GM18909 (cell line): ENCODE data around the gene MRPL24.

ENCODE experiments used
- ATAC-seq: cut with Tn5 transposase; IDR thresholded peaks from one replicate; pipeline ENCODE4 v1.9.1; 2021; ENCODE audit warnings: mild to moderate bottlenecking; ENCODE audit not compliant: unreplicated experiment, poor library complexity

Gene MRPL24

DNA sequence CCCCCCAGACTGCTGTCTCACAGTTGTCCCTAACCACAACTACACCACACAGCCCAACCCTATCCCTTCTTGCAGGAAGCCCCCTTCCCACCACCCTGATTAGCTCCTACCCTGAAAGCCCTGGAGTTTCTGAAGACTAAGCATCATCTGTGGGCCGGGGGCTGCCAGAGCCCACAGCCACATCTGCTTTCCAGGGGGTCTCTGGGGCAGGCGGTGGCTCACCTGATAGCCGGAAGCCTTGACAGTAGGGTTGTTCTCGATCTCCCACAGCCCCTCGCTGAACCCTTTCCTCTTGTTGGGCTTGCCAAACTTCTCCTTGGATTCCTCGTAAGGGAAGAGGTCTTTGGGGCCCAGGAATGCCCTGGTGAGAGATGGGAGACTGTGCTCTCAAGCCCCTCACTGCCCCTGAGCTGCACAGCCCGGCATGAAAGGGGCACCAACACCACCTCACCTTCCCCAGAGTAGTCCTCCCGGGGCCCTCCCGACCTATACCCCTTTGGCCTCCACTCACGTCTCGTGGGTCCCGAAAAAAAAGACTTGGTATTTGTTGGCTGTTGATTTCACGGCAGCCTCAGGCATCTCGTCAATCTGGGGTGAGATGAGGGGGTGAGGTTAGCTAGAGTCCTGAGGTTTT is 4.0 kb upstream of the MRPL24 start:
- no peak for ATAC-seq

GRCh38 chr1:156744344-156744743 is 3.5 kb upstream of the MRPL24 start:
- no peak for ATAC-seq

DNA sequence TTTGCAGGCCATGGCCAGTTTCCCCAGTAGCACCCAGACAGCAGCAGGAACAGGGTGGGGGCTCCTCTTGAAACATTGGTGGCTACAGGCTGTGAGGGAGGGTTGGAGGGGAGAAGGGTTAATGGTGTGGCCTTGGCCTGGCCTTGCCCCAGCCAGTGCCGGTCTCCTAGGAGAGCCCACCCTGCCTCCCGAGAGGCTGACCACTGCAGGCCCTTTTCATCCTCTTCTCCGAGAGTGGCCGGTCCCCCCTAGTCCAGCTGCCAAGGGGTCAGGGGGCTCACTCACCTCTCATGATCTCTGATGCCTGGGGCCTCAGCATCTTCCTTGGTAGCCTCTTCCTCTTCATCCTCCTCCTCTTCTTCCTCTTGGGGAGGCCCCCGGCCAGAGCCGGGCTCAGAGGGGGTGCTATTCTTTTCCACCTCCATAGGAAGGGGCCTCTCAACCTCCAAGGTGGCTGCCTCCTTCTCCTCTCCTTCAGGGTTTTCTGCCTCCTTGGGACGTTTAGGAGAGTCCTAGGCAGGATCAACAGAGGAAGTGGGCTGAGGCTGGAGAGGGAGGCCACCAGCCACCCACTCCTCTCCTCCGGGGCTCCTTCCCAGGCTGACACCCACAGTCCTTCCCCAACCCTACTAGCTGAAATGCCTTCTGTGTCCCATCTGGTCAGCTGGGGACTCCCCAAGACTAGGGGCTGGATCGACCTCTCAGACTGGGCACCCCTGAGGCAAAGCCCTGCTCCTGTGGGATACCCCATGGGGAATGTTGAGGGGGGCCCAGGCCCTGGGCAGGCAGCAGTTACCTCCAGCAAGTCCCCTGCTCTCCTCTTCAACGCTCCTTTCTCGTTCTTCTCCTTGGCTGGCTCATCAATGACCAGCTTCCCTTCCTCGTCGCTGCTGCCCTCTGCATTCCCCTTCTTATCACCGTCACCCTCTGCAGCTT is 2.7 kb upstream of the MRPL24 start:
- no peak for ATAC-seq

DNA sequence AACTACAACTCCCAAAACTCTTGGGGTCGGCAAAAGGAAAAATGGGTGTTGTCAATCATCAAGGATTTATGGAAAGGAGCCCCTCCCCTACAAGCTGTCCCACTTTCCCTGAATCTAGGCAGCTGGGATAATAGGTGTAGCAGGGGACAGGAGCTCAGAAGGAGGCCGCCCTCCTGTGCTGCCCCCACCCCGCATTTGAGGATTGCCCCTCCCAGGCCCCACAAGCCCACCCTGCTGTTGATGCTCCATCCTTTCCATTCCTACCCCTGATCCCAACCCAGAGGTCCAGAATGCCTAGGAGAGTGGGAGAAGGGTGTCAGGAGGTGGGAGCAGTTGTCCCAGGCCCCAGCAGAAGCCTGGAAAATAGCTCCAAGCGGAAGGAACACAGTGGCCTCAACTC is 1.9 kb upstream of the MRPL24 start:
- no peak for ATAC-seq

DNA sequence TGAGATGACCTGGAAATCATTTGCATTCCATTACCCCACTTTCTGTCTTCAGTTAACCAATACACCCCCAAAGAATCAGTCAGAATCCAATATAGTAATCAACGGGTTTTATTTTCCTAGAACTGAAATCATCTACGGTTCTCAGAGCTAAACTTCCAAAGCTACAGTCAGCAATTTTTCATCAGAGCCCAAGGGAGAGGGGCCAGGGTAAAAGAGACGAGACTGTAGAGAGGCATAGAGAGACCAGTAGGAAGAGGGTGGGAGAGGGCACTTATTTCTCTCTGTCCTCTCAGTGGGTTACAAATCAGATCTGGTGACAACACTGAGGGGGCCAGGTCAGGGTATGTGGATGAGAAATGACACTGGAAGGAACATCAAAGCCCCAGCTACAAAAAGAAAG is 1.1 kb upstream of the MRPL24 start:
- ATAC-seq, result no peak

DNA sequence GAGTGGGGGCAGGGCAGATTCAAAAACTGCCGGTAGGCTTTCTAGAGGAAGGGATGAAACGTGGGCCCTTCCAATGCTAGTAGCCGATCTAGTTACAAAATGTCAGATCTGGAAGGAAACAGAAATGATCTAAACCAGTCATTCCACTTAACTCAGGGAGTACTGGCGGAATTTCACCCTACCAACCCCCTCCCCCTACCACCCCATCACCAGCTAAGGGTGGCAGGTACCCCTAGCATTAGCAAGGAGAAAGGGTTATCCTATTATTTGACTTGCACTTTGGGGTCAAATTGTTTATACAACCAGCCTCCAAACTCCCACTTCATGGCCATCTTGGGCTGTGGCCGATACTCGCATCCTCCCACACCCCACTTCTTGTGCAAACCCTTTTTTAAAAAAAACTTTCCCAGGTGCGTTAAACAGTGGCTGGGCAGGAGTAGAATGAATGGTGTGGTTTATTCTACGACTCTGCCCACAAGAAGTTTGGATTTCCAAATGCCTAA is 644 bp upstream of the MRPL24 start:
- no peak for ATAC-seq

DNA sequence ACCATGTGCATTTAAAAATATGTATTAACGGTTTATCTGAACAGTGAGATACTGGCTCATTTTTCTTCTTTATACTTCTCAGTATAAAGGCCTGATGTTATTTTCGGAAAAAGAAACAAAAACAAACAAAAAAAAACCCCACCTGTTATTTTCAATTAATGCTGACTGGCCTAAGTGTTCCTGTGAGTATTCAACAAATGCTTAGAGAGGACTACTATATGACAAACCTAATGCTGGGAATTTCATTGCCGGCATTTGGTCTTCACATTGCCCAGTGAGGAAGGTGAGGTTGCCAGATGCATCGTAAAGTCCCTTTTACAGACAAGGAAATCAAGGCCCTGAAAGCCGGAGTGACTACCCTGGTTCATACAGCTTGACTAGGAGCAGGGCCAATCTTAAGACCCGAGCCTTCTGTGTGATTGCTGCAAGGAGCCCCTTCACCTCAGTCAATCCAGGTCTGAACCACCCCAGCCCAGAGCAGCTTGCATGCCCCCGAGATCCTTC is 599 bp downstream of the MRPL24 start:
- ATAC-seq, result no peak

GRCh38 chr1:156738916-156739315 is 2.0 kb downstream of the MRPL24 start:
- ATAC-seq, result no peak

DNA sequence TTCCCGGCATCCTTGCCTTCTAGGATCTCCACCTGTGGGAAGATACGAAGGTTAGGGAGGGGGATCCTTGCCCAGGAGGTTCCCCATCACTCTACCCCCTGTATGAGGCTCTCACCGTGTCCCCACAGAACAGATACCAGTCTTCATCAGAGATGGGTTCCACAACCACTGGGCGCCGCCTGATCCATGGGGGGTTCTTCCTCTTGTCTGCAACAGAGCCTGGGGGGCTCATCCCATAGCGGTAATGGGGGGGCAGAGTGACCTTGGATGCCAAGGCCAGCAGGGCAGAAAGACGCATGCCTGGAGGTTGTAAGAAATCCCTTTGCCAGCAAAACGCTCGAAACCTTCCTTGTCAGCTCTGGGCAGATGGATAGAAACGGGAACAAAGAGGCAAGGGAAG is 2.5 kb downstream of the MRPL24 start:
- no peak for ATAC-seq

DNA sequence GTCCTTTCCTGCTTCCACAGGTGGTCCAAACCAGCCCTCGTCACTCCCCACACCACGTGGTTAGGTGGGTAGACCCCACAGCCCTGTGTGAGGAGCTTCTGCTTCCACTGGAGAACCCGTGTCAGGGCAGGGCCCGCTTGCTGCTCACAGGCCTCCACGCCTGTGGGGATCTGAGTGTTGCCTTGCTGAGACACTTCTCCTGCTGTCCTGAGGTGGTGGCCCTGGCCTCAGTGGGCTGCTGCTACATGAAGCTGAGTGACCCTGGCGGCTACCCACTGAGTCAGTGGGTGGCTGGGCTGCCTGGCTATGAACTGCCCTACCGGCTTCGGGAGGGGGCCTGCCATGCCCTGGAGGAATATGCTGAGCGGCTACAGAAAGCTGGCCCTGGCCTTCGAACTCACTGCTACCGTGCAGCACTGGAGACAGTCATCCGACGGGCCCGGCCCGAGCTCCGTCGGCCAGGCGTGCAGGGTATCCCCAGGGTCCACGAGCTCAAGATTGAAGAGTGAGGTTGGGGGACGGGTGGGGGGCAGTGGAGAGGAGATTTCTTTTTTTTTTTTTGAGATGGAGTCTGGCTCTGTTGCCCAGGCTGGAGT is 6.8 kb downstream of the MRPL24 start:
- no peak for ATAC-seq

DNA sequence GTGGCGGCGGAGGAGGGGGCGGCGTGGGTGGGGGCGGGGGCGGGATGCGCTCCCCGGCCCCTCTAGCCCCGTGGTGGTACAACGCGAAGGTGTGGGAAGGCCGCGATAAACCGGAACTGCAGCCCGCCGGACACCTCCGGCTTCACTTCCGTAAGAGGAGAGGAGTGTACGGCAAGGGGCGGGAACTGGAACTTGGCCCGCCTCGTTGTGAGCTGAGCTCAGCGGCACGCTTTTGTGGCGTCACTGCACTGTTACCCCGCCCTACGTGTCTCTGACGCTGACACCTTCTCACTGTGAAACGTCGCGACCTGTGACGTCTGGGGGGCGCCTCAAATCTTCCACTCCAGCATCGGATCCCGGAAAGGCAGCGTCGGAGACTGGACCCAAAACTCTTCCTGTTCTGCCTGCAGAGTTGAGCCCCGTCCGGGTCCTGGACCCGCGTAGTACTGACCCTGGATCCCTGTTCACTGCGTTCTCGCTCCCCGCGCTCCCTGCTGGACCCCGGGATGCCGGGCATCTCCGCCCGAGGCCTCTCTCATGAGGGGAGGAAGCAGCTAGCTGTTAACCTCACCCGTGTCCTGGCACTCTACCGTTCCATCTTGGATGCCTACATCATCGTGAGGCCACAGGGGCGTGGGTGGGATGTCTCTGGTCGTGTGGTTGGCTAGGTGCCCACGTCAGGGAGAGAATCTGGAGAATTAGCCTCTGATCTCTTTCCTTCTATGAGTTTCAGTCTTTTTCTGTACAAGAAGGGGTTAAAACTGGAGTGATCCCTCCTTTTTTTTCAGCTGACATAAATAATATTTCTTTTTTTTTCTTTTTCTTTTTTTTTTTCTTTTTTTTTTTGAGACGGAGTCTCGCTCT is 12.1 kb downstream of the MRPL24 start, which contains the start of gene ISG20L2:
ISG20L2 (minus strand) TSS at position 168 of the 864 bp plus-strand sequence. CDS start 1,114 bp downstream, outside the sequence.
- ATAC-seq, result peak; percentile 92

DNA sequence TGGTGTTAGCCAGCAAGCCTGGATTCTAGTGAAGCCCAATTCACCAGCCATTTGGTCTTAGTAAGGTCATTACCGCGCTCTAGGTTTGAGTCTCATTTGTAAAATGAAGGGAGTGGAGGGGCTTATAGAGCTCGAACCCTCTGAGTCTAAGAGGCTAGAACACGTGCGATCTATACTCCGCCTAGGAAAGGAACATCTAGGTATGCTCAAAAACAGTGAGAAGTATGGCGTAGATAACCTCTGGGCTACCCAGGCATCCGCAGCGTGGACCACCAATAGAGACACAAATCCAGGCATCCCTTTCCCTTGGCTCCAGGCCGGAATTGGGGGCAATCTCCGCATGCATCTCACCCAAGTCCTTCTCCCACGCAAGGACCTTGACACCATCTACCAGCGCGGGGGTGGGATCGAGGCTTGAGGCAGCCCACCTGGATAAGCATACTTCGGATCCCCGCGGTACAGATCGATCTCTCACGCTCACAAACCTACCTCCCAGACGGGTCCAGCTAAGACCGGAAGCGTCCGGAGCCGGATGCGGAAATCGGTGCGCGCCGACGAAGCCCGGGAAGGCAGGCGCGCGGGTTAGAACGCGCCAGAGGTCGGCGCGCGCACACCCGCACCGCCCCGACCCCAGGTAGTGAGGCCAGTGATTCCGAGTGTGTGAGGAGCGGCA is 12.8 kb downstream of the MRPL24 start, which contains the start of gene METTL25B:
METTL25B (plus strand) TSS at position 544 of the 673 bp plus-strand sequence. CDS start 636 bp downstream, outside the sequence.
- peak; percentile 64 for ATAC-seq

DNA sequence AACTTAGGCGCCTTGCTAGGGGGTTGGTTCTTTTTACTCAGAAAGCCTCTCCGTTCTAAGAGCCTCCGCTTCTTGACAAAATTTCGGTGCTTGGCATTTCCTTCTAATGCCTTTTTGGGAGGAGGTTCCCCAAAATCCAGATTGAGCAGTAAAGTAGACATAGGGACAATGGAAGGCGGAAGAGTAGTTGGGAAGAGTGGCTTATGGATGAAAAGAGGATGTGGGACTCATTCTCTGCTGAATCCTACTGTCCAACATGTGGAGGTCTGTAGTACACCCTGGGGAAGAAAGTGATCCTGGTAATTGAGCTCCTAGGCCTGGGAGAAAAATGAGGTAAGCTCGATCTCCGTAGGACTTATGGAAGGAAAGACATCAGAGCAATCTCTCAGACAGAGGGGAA is 13.4 kb downstream of the MRPL24 start:
- ATAC-seq, result no peak

- no peak for ATAC-seq
These were observed 14.2 kb downstream of the MRPL24 start for GRCh38 chr1:156726549-156727226.

DNA sequence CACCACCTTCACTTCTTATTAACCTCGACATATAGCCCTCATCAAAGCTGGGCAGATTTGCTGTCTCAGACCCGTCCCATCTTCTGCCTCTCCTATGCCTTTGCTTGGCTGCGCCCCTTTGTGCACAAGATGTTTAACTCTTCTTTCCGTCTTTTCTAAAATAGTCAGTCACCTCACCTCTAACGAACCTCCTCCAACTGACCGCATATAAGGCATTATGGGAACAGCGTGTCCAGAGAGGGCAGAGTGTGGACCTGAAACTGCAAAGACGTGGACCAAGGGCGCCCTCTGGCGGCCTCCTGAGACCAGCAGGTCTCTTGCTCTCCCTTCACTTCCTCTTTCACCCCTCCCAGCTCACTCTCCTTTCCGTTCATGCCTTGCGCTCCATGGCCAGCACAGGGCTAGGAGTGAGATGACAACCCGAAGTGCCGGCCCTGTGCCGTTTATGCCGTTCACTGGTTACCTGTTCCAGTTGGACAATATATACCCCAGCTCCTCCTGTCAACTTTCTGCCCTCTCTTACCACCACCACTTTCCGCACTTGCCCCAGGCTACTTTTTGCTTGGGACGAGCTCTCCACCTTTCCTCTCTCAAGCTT is 15.1 kb downstream of the MRPL24 start:
- ATAC-seq, result no peak

- ATAC-seq, result no peak
These were observed 19.4 kb downstream of the MRPL24 start for GRCh38 chr1:156721535-156721934.

GRCh38 chr1:156721131-156721530 is 19.8 kb downstream of the MRPL24 start:
- no peak for ATAC-seq

DNA sequence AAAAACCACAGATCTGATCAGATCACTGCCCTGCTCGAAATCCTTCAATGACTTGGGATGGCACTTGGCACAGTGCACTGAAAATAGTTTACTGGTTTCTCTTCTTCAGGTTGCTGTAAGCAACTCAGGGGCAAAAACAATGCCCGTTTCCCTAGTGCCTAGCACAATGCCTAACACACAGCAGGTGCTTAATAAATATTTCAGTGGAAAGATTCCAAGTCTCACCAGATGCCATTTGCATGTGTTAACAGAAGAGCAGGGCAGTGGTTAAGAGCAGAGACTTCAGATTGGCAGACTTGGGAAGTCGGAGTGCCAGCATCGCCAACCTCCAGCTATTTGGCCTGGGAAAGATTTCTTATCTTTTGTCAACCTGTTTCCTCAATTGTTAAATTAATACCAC is 23.5 kb downstream of the MRPL24 start:
- no peak for ATAC-seq
